Measurements from ENCODE around the gene FGB. TPM values are rescaled to one million over a fixed set of nuclear protein-coding genes. Genes with fewer than 3 reads are reported as not detected.

Gene FGB
- total RNA-seq, 1 donor from 2014 or later, result not detected

GRCh38 chr4:154526151-154526550 is 36.7 kb upstream of the FGB start:
- Mint-ChIP-seq H3K27me3 (ENCODE audit: unreplicated experiment) (no peaks in the 10 kb centered on the region), H3K27ac (ENCODE audit: unreplicated experiment) (no peak overlapping the region), H3K9me3 (ENCODE audit: unreplicated experiment) (no peaks in the 10 kb centered on the region), H3K4me3 (ENCODE audit: unreplicated experiment) (no peak overlapping the region), H3K36me3 (ENCODE audit: unreplicated experiment) (peaks cover 6% of the 10 kb centered on the region), H3K4me1 (ENCODE audit: low read depth, unreplicated experiment) (no peaks in the 10 kb centered on the region)
- no peak for TF ChIP-seq CTCF (IDR thresholded peaks at IDR 0.05; ENCODE audit: partially characterized antibody, unreplicated experiment)
- no peak for DNase-seq

- no peak overlapping the region for H3K27ac Mint-ChIP-seq (ENCODE audit: unreplicated experiment)
- no peaks in the 10 kb centered on the region for H3K4me1 Mint-ChIP-seq (ENCODE audit: low read depth, unreplicated experiment)
- no peak overlapping the region for H3K4me3 Mint-ChIP-seq (ENCODE audit: unreplicated experiment)
- no peak for DNase-seq
- H3K36me3 Mint-ChIP-seq (ENCODE audit: unreplicated experiment), result peaks cover 6% of the 10 kb centered on the region
- no peak for TF ChIP-seq CTCF (IDR thresholded peaks at IDR 0.05; ENCODE audit: partially characterized antibody, unreplicated experiment)
- no peaks in the 10 kb centered on the region for H3K9me3 Mint-ChIP-seq (ENCODE audit: unreplicated experiment)
- no peaks in the 10 kb centered on the region for H3K27me3 Mint-ChIP-seq (ENCODE audit: unreplicated experiment)
Observed at GRCh38 chr4:154527308-154527707, 35.5 kb upstream of the FGB start.

- no peaks in the 10 kb centered on the region for H3K36me3 Mint-ChIP-seq (ENCODE audit: unreplicated experiment)
- H3K4me3 Mint-ChIP-seq (ENCODE audit: unreplicated experiment), result no peak overlapping the region
- TF ChIP-seq CTCF (IDR thresholded peaks at IDR 0.05; ENCODE audit: partially characterized antibody, unreplicated experiment), result no peak
Observed at GRCh38 chr4:154528869-154529268, 33.9 kb upstream of the FGB start.

GRCh38 chr4:154529728-154530519 is 32.9 kb upstream of the FGB start:
- no peak for TF ChIP-seq CTCF (IDR thresholded peaks at IDR 0.05; ENCODE audit: partially characterized antibody, unreplicated experiment)
- Mint-ChIP-seq H3K36me3 (ENCODE audit: unreplicated experiment) (no peaks in the 10 kb centered on the region), H3K27me3 (ENCODE audit: unreplicated experiment) (no peaks in the 10 kb centered on the region), H3K4me1 (ENCODE audit: low read depth, unreplicated experiment) (peaks cover 2% of the 10 kb centered on the region), H3K4me3 (ENCODE audit: unreplicated experiment) (no peak overlapping the region), H3K9me3 (ENCODE audit: unreplicated experiment) (no peaks in the 10 kb centered on the region), H3K27ac (ENCODE audit: unreplicated experiment) (no peak overlapping the region)
- no peak for DNase-seq

More at GRCh38 chr4:154528869-154529268, 33.9 kb upstream of the FGB start:
- H3K27me3 Mint-ChIP-seq (ENCODE audit: unreplicated experiment), result no peaks in the 10 kb centered on the region
- DNase-seq, result no peak
- H3K9me3 Mint-ChIP-seq (ENCODE audit: unreplicated experiment), result no peaks in the 10 kb centered on the region
- H3K4me1 Mint-ChIP-seq (ENCODE audit: low read depth, unreplicated experiment), result no peaks in the 10 kb centered on the region
- no peak overlapping the region for H3K27ac Mint-ChIP-seq (ENCODE audit: unreplicated experiment)

- no peak for DNase-seq
- H3K27me3 Mint-ChIP-seq (ENCODE audit: unreplicated experiment), result no peaks in the 10 kb centered on the region
- no peak overlapping the region for H3K4me3 Mint-ChIP-seq (ENCODE audit: unreplicated experiment)
- H3K36me3 Mint-ChIP-seq (ENCODE audit: unreplicated experiment), result no peaks in the 10 kb centered on the region
- no peak for TF ChIP-seq CTCF (IDR thresholded peaks at IDR 0.05; ENCODE audit: partially characterized antibody, unreplicated experiment)
- H3K4me1 Mint-ChIP-seq (ENCODE audit: low read depth, unreplicated experiment), result peaks cover 2% of the 10 kb centered on the region
- no peak overlapping the region for H3K27ac Mint-ChIP-seq (ENCODE audit: unreplicated experiment)
- H3K9me3 Mint-ChIP-seq (ENCODE audit: unreplicated experiment), result no peaks in the 10 kb centered on the region
Observed at GRCh38 chr4:154534296-154534695, 28.5 kb upstream of the FGB start.

Measured in glutamatergic neuron (in vitro differentiated cells).